Measurements from ENCODE around the gene SMAD3.

- TF ChIP-seq CTCF (IDR thresholded peaks at IDR 0.05) (no peak), POLR2A (IDR thresholded peaks at IDR 0.05) (no peak), POLR2AphosphoS5 (IDR thresholded peaks at IDR 0.05) (no peak)
These were observed 40.4 kb upstream of the SMAD3 start for GRCh38 chr15:67024998-67025368.

Data from prostate gland (tissue), 2 donors.